Stimulated activated CD4-positive, alpha-beta T cell treated with anti-CD3 and anti-CD28 coated beads, Interleukin-4, amount 100 ng/mL, for 4 hours (primary cell): Measurements from ENCODE around the gene CAMTA1.

Source experiments
- DNase-seq, 2 experiments: peaks; one replicate each; pipeline ENCODE4 v3.0.0-alpha.2; 2020

The CAMTA1 gene

GRCh38 chr1:7222695-7223015 lies 437.4 kb downstream of the CAMTA1 start:
- DNase-seq = no peak

- DNase-seq = no peak
Measured at GRCh38 chr1:7223334-7224080, 438.3 kb downstream of the CAMTA1 start.

- no peak for DNase-seq
Measured at GRCh38 chr1:7224081-7224534, 438.9 kb downstream of the CAMTA1 start.

GRCh38 chr1:7224644-7225043 lies 439.4 kb downstream of the CAMTA1 start:
- DNase-seq = no peak

GRCh38 chr1:7225711-7226505 lies 440.7 kb downstream of the CAMTA1 start:
- no peak for DNase-seq

- no peak for DNase-seq
Measured at GRCh38 chr1:7227654-7228053, 442.4 kb downstream of the CAMTA1 start.

- DNase-seq = no peak
Measured at GRCh38 chr1:7228252-7228961, 443.2 kb downstream of the CAMTA1 start.

GRCh38 chr1:7229186-7229585 lies 443.9 kb downstream of the CAMTA1 start:
- no peak for DNase-seq

- DNase-seq = no peak
Measured at GRCh38 chr1:7229696-7230631, 444.7 kb downstream of the CAMTA1 start.

- DNase-seq = no peak
Measured at GRCh38 chr1:7232441-7233236, 447.4 kb downstream of the CAMTA1 start.

GRCh38 chr1:7233237-7233540 lies 447.9 kb downstream of the CAMTA1 start:
- no peak for DNase-seq

GRCh38 chr1:7233646-7234470 lies 448.6 kb downstream of the CAMTA1 start:
- no peak for DNase-seq

- DNase-seq = no peak
Measured at GRCh38 chr1:7234471-7234755, 449.2 kb downstream of the CAMTA1 start.

- DNase-seq = no peak
Measured at GRCh38 chr1:7235871-7236517, 450.7 kb downstream of the CAMTA1 start.

- DNase-seq = no peak
Measured at GRCh38 chr1:7236844-7237515, 451.7 kb downstream of the CAMTA1 start.

GRCh38 chr1:7247158-7247557 lies 461.9 kb downstream of the CAMTA1 start:
- DNase-seq = no peak

- DNase-seq = no peak
Measured at GRCh38 chr1:7247791-7248548, 462.7 kb downstream of the CAMTA1 start.

GRCh38 chr1:7248549-7249199 lies 463.4 kb downstream of the CAMTA1 start:
- no peak for DNase-seq

GRCh38 chr1:7249516-7249915 lies 464.3 kb downstream of the CAMTA1 start:
- no peak for DNase-seq
